Esophagus muscularis mucosa (tissue), 4 donors: ENCODE measurements around the gene MCF2. TPM values are rescaled to one million over a fixed set of nuclear protein-coding genes. Genes with fewer than 3 reads are reported as not detected.

ENCODE experiments used
- DNase-seq: peaks from one replicate; pipeline ENCODE4 v3.0.0-alpha.2; 2017; ENCODE audit errors: extremely low spot score
- H3K27ac ChIP-seq, 4 donors: fragments of 200-600 bp; sonication (generic); replicated peaks in 1 of 4; 1 replicate in 3 of 4; 2 replicates in 1 of 4; pipeline ENCODE4 v1.5.1; 2016 to 2019; ENCODE audit warnings: mild to moderate bottlenecking in 1 of 4
- H3K27me3 ChIP-seq, 4 donors: fragments of 200-600 bp; sonication (generic); one replicate each; pipeline versions ENCODE4 v1.5.1 to v1.6.0; 2016 to 2019
- H3K36me3 ChIP-seq, 4 donors: fragments of 200-600 bp; sonication (generic); one replicate each; pipeline ENCODE4 v1.5.1; 2016 to 2019
- H3K4me1 ChIP-seq, 4 donors: fragments of 200-600 bp; sonication (generic); one replicate each; pipeline ENCODE4 v1.5.1; 2016 to 2019
- H3K4me3 ChIP-seq, 4 donors: fragments of 200-600 bp; sonication (generic); 1 replicate in 2 of 4; 2 replicates in 2 of 4; pipeline ENCODE4 v1.5.1; 2016 to 2019; ENCODE audit warnings: mild to moderate bottlenecking in 4 of 4, moderate library complexity in 1 of 4
- H3K9me3 ChIP-seq, 4 donors: fragments of 200-600 bp; sonication (generic); 1 replicate in 3 of 4; 2 replicates in 1 of 4; pipeline ENCODE4 v1.5.1; 2016 to 2019
- EP300 ChIP-seq: sonication (generic); formaldehyde crosslinking; IDR thresholded peaks from one replicate; pipeline ENCODE4 v1.6.1; 2017; ENCODE audit warnings: antibody characterized with exemption
- POLR2A ChIP-seq: fragments of 450-650 bp; IDR thresholded peaks from one replicate; pipeline ENCODE4 v1.6.1; 2017; ENCODE audit warnings: antibody characterized with exemption, moderate library complexity, mild to moderate bottlenecking, low read depth
- POLR2AphosphoS5 ChIP-seq, 2 donors: sonication (generic); formaldehyde crosslinking; IDR thresholded peaks; one replicate each; pipeline ENCODE4 v1.6.1; 2017; ENCODE audit warnings: antibody characterized with exemption in 2 of 2
- WGBS: methylation state at CpG from one replicate; pipeline ENCODE4 v1.1.5; 2018; 5-methylcytosine and 5-hydroxymethylcytosine counted together
- intact Hi-C: fragments of 100-400 bp; cut with DNase I; formaldehyde crosslinking; loops from one replicate; pipeline ENCODE4 v1.15.1; 2023
- total RNA-seq, 4 donors: library from RNA; depleted of rRNA; stranded (reverse); fragments of >200 nt; gene quantifications; one replicate each; pipeline versions ENCODE4 v1.1.0 to v1.2.1, GENCODE V29; 2016
- TF ChIP-seq, protein P1 (sequence below), 3 experiments: fragments of 200-600 bp in 2 of 3; fragments of 450-650 bp in 1 of 3; sonication (generic) in 2 of 3; IDR thresholded peaks; one replicate each; pipeline ENCODE4 v1.5.1; 2017 to 2019; ENCODE audit warnings: antibody characterized with exemption in 3 of 3, mild to moderate bottlenecking in 2 of 3, moderate library complexity in 1 of 3

Gene MCF2
- total RNA-seq, 4 donors from 2014 or later, result 0.33 to 0.83 (median 0.39) TPM; not detected in 1

DNA sequence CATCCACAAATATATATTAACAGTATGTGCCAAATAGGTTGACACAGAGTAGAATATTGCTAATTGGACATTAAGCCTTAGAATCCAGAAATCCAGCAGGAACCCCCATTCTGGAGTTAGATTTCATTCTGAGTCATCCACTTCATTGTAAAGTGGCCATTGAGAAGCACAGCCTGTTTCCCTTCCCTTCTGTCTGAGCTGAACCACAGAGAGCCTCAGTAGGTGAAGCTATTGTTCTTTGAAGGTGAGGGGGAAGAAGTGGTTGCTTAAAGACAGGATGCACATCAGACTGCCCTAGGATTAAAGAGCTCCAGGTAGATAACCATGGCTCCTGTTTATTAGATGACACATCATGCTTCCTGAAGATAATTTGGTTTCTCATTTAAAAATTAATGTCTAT is 30.6 kb upstream of the MCF2 start:
- intact Hi-C loops, result no loop called here
- Histone ChIP-seq H3K36me3 (peaks cover 0 to 23% (median 0%) of the 10 kb centered on the region in 4 donors), H3K9me3 (no peaks in the 10 kb centered on the region), H3K27ac (no peak overlapping the region), H3K4me1 (no peaks in the 10 kb centered on the region), H3K4me3 (no peak overlapping the region), H3K27me3 (no peaks in the 10 kb centered on the region)
- DNase-seq, result no peak
- TF ChIP-seq POLR2AphosphoS5 (IDR thresholded peaks at IDR 0.05) (no peak), POLR2A (no peak), EP300 (no peak)
- TF ChIP-seq, protein P1, sequence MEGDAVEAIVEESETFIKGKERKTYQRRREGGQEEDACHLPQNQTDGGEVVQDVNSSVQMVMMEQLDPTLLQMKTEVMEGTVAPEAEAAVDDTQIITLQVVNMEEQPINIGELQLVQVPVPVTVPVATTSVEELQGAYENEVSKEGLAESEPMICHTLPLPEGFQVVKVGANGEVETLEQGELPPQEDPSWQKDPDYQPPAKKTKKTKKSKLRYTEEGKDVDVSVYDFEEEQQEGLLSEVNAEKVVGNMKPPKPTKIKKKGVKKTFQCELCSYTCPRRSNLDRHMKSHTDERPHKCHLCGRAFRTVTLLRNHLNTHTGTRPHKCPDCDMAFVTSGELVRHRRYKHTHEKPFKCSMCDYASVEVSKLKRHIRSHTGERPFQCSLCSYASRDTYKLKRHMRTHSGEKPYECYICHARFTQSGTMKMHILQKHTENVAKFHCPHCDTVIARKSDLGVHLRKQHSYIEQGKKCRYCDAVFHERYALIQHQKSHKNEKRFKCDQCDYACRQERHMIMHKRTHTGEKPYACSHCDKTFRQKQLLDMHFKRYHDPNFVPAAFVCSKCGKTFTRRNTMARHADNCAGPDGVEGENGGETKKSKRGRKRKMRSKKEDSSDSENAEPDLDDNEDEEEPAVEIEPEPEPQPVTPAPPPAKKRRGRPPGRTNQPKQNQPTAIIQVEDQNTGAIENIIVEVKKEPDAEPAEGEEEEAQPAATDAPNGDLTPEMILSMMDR (IDR thresholded peaks at IDR 0.05), result no peak

DNA sequence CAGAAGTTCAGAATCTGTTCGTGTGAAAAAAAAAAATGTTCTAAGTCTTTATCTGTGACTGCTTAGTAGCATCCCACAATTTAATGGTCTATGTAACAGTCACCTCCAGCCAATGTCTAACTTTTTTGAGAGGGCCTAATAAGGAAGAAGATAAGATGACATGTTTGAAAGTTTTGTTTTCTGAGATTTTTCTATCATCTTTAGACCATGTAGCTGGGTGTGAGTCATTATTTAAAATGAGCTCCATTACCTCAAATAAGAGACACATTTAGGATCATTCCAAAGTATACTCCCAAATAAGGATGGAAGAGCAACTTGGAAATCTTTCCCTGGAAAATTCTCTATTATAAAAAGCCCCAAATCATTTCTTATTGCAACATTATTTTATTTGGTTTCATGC is 28.2 kb upstream of the MCF2 start:
- Histone ChIP-seq H3K9me3 (no peaks in the 10 kb centered on the region), H3K27me3 (no peaks in the 10 kb centered on the region), H3K4me1 (no peaks in the 10 kb centered on the region), H3K27ac (no peak overlapping the region), H3K36me3 (peaks cover 0 to 27% (median 0%) of the 10 kb centered on the region in 4 donors), H3K4me3 (no peak overlapping the region)
- TF ChIP-seq EP300 (no peak), POLR2A (no peak), POLR2AphosphoS5 (IDR thresholded peaks at IDR 0.05) (no peak)
- TF ChIP-seq, protein P1 (IDR thresholded peaks at IDR 0.05), result no peak
- no peak for DNase-seq
- intact Hi-C loops, result no loop called here
- 63% methylated on average over 1 of the region's 1 CpG for WGBS

DNA sequence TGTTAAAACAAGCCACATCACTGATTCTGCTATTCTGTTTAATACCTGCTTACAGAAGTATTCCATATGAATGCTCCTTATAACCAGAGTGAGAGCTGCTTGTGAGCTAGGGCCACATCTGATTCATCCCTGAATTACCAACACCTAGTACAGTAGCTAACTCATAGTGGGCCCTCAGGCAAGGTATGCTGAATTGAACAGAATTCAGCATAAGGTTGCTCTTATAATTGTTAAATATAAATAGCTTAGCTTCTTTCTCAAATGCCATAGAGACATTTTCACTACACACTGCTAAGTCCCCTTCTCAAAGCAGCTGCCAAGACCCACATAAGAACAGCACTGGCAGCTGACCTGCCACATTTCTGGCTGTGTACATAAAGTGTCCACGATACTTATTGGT is 27.0 kb upstream of the MCF2 start:
- no peaks in the 10 kb centered on the region for H3K4me1 ChIP-seq
- no peaks in the 10 kb centered on the region for H3K27me3 ChIP-seq
- WGBS, result 57% methylated on average over 1 of the region's 1 CpG
- H3K36me3 ChIP-seq, result peaks cover 0 to 24% (median 0%) of the 10 kb centered on the region in 4 donors
- H3K27ac ChIP-seq, result no peak overlapping the region
- intact Hi-C loops, result no loop called here
- no peaks in the 10 kb centered on the region for H3K9me3 ChIP-seq
- no peak overlapping the region for H3K4me3 ChIP-seq
- no peak for DNase-seq
- no peak for TF ChIP-seq EP300
- TF ChIP-seq POLR2A, result no peak
- TF ChIP-seq, protein P1 (IDR thresholded peaks at IDR 0.05), result no peak
- TF ChIP-seq POLR2AphosphoS5 (IDR thresholded peaks at IDR 0.05), result no peak

DNA sequence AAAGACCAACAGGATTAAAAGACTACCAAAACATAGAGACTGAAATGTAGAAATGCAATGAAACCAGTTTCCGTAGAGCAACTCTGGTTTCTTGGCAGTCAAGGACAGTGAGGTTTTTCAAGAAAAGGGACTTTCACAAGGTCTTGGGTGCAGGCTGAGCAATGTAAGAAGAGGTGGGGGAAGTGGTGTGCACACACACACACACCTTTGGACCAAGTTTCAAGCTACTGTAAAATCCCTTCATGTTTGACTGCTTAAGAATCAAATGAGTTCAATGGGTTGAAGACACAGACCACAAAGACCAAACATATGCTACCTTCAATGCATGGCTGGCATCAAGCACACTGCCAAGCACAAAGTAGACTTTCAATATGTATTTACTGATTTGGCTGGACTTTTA is 17.8 kb upstream of the MCF2 start:
- no peak for TF ChIP-seq EP300
- no peak for TF ChIP-seq POLR2A
- TF ChIP-seq, protein P1 (IDR thresholded peaks at IDR 0.05), result no peak
- TF ChIP-seq POLR2AphosphoS5 (IDR thresholded peaks at IDR 0.05), result no peak
- H3K4me3 ChIP-seq, result no peak overlapping the region
- no peaks in the 10 kb centered on the region for H3K9me3 ChIP-seq
- no peaks in the 10 kb centered on the region for H3K36me3 ChIP-seq
- no peaks in the 10 kb centered on the region for H3K27me3 ChIP-seq
- DNase-seq, result no peak
- WGBS, result 92% methylated on average over 1 of the region's 1 CpG
- H3K27ac ChIP-seq, result no peak overlapping the region
- H3K4me1 ChIP-seq, result no peaks in the 10 kb centered on the region
- intact Hi-C loops, result no loop called here

DNA sequence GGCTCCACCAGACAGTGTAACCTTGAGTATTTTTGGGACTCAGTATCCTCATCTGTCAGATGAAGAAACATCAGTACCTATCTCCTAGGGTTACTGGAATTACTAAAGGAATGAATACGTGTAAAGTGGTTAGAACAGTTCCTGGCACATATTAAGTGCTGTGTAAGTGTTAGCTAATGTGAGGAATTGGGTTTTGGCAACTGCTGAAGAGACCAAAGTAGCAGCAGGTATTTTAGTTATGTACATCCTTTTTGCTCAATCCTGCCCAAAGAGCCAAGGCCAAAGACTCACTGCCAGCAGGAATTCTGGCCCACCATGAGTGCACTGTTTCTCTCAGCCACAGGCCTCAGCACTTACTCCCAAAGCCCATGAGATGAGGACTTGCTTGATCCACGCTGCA is 16.7 kb upstream of the MCF2 start:
- WGBS, result 59% methylated on average over 2 of the region's 2 CpGs

More for the DNA sequence above, 16.7 kb upstream of the MCF2 start:
- no peaks in the 10 kb centered on the region for H3K4me1 ChIP-seq
- H3K27me3 ChIP-seq, result no peaks in the 10 kb centered on the region
- H3K27ac ChIP-seq, result no peak overlapping the region
- H3K9me3 ChIP-seq, result no peaks in the 10 kb centered on the region
- H3K4me3 ChIP-seq, result no peak overlapping the region
- intact Hi-C loops, result no loop called here
- TF ChIP-seq, protein P1 (IDR thresholded peaks at IDR 0.05), result no peak
- TF ChIP-seq POLR2AphosphoS5 (IDR thresholded peaks at IDR 0.05) (no peak), POLR2A (no peak), EP300 (no peak)
- no peak for DNase-seq
- no peaks in the 10 kb centered on the region for H3K36me3 ChIP-seq
